Smooth muscle cell (in vitro differentiated cells): Measurements from ENCODE around the gene SNHG17. TPM values are rescaled to one million over a fixed set of nuclear protein-coding genes. Genes with fewer than 3 reads are reported as not detected.
A peak's percentile ranks its signal among the peaks of the same experiment; 100 is the strongest.

Experiments
- DNase-seq: peaks from one replicate; lab custom pipeline; 2025; ENCODE audit not compliant: unreplicated experiment; lab: John Stamatoyannopoulos, UW
- H2AFZ ChIP-seq: fragments of 200-600 bp; sonication (generic); 2 replicates; pipeline ENCODE4 v1.6.0; 2016; ENCODE audit warnings: antibody characterized with exemption, low read depth, mild to moderate bottlenecking
- H3F3A ChIP-seq: fragments of 200-600 bp; sonication (generic); 2 replicates; pipeline ENCODE4 v1.6.0; 2017; ENCODE audit warnings: antibody characterized with exemption, low read depth
- H3K27ac ChIP-seq: fragments of 200-600 bp; sonication (generic); 2 replicates; pipeline ENCODE4 v1.5.1; 2016; ENCODE audit warnings: low read depth, mild to moderate bottlenecking
- H3K27me3 ChIP-seq: fragments of 200-600 bp; sonication (generic); 2 replicates; pipeline ENCODE4 v1.6.1; 2016; ENCODE audit warnings: low read depth, mild to moderate bottlenecking
- H3K36me3 ChIP-seq: fragments of 200-600 bp; sonication (generic); 2 replicates; pipeline ENCODE4 v1.5.1; 2016; ENCODE audit warnings: low read depth
- H3K4me1 ChIP-seq: fragments of 200-600 bp; sonication (generic); 2 replicates; pipeline ENCODE4 v1.5.1; 2016; ENCODE audit warnings: low read depth
- H3K4me2 ChIP-seq: fragments of 200-600 bp; sonication (generic); 2 replicates; pipeline ENCODE4 v1.6.0; 2016; ENCODE audit warnings: mild to moderate bottlenecking
- H3K4me3 ChIP-seq: fragments of 200-600 bp; sonication (generic); 2 replicates; pipeline ENCODE4 v1.5.1; 2016; ENCODE audit warnings: mild to moderate bottlenecking
- H3K79me2 ChIP-seq: fragments of 200-600 bp; sonication (generic); 2 replicates; pipeline ENCODE4 v1.6.0; 2016; ENCODE audit warnings: low read depth, mild to moderate bottlenecking
- H3K9ac ChIP-seq: fragments of 200-600 bp; sonication (generic); 2 replicates; pipeline ENCODE4 v1.6.0; 2016; ENCODE audit warnings: low read depth
- H3K9me3 ChIP-seq: fragments of 200-600 bp; sonication (generic); replicated peaks from 2 replicates; pipeline ENCODE4 v1.5.1; 2016; ENCODE audit warnings: low read depth
- H4K20me1 ChIP-seq: fragments of 200-600 bp; sonication (generic); 2 replicates; pipeline ENCODE4 v1.6.0; 2016; ENCODE audit warnings: low read depth
- WGBS: methylation state at CpG from one replicate; pipeline ENCODE4 v1.1.7; 2016; ENCODE audit warnings: low lambda C conversion rate; 5-methylcytosine and 5-hydroxymethylcytosine counted together
- polyA plus RNA-seq: library from polyadenylated mRNA; unstranded; fragments of >200 nt; fragmentation: Nextera tagmentation; extraction: Ambion mirVana; gene quantifications from 2 replicates; pipeline ENCODE4 v1.2.1, GENCODE V29; 2016
- total RNA-seq: library from RNA; depleted of rRNA; stranded (reverse); fragments of >200 nt; gene quantifications from 2 replicates; pipeline ENCODE4 v1.2.3, GENCODE V29; 2014
- TF ChIP-seq, protein P1 (sequence below): fragments of 200-600 bp; sonication (generic); IDR thresholded peaks from 2 replicates; pipeline ENCODE4 v1.5.1; 2017; ENCODE audit warnings: borderline replicate concordance, mild to moderate bottlenecking, antibody characterized with exemption; ENCODE audit not compliant: insufficient read depth, poor library complexity, severe bottlenecking

Gene SNHG17
- total and polyA plus RNA-seq, 2 experiments from 2014 or later = 5.5 to 19.6 TPM

- H3K27ac ChIP-seq = no peak overlapping the region
- TF ChIP-seq, protein P1, sequence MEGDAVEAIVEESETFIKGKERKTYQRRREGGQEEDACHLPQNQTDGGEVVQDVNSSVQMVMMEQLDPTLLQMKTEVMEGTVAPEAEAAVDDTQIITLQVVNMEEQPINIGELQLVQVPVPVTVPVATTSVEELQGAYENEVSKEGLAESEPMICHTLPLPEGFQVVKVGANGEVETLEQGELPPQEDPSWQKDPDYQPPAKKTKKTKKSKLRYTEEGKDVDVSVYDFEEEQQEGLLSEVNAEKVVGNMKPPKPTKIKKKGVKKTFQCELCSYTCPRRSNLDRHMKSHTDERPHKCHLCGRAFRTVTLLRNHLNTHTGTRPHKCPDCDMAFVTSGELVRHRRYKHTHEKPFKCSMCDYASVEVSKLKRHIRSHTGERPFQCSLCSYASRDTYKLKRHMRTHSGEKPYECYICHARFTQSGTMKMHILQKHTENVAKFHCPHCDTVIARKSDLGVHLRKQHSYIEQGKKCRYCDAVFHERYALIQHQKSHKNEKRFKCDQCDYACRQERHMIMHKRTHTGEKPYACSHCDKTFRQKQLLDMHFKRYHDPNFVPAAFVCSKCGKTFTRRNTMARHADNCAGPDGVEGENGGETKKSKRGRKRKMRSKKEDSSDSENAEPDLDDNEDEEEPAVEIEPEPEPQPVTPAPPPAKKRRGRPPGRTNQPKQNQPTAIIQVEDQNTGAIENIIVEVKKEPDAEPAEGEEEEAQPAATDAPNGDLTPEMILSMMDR = no peak
- H3K4me3 ChIP-seq = no peak overlapping the region
- no peaks in the 10 kb centered on the region for H3K9me3 ChIP-seq
- H3K4me1 ChIP-seq = no peaks in the 10 kb centered on the region
- no peak overlapping the region for H2AFZ ChIP-seq
- no peak overlapping the region for H3K4me2 ChIP-seq
- H3K36me3 ChIP-seq = no peaks in the 10 kb centered on the region
- no peaks in the 10 kb centered on the region for H3F3A ChIP-seq
- H3K27me3 ChIP-seq = no peaks in the 10 kb centered on the region
- H3K9ac ChIP-seq = no peak overlapping the region
- WGBS = 85% methylated on average over 2 of the region's 2 CpGs
- no peaks in the 10 kb centered on the region for H3K79me2 ChIP-seq
- no peaks in the 10 kb centered on the region for H4K20me1 ChIP-seq
- no peak for DNase-seq
Measured at GRCh38 chr20:38453941-38454340, 18.8 kb upstream of the SNHG17 start.

GRCh38 chr20:38452880-38453624 is 17.9 kb upstream of the SNHG17 start:
- no peak overlapping the region for H2AFZ ChIP-seq
- H3F3A ChIP-seq = no peaks in the 10 kb centered on the region
- WGBS = 78% methylated on average over 19 of the region's 19 CpGs
- H3K27me3 ChIP-seq = no peaks in the 10 kb centered on the region
- H3K9me3 ChIP-seq = no peaks in the 10 kb centered on the region
- no peak overlapping the region for H3K9ac ChIP-seq
- no peak overlapping the region for H3K4me3 ChIP-seq
- no peaks in the 10 kb centered on the region for H4K20me1 ChIP-seq
- H3K79me2 ChIP-seq = no peaks in the 10 kb centered on the region
- peak overlapping the region; percentile 59 for H3K27ac ChIP-seq
- TF ChIP-seq, protein P1 = no peak
- peak overlapping the region; percentile 9 for H3K4me2 ChIP-seq
- DNase-seq = no peak
- H3K36me3 ChIP-seq = no peaks in the 10 kb centered on the region
- H3K4me1 ChIP-seq = no peaks in the 10 kb centered on the region

DNA sequence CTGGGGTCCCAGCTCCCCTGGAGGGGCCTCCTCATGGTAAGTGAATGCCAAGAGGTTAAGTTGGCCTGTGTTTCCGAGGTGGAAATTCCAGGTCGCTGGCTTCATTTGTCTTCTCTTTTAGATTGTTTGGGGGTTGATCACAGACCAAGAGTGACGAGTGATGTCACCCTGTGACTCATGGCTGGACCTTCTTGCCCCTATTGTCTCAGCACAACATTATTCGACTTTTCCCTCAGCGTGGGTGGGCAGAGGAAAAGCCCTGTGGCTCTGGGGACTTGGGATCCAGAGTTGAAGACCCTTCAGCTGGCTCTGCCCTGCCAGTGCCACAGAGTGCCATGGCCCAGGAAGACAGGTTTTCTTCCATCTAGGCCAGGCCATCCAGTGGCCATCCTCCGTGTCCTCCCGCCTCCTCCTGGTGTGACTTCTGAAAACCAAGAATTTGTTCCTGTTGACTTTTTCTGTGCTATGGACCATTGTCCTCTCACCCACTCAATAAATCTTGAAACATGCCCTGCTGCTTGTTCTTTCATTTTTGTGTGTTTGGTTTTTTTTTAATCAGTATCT is 15.4 kb upstream of the SNHG17 start:
- no peak overlapping the region for H2AFZ ChIP-seq
- 75% methylated on average over 7 of the region's 7 CpGs for WGBS

More for the DNA sequence above, 15.4 kb upstream of the SNHG17 start:
- Histone ChIP-seq H3K9me3 (no peaks in the 10 kb centered on the region), H3K27me3 (no peaks in the 10 kb centered on the region), H4K20me1 (no peaks in the 10 kb centered on the region), H3K4me1 (peaks cover 5% of the 10 kb centered on the region), H3K9ac (no peak overlapping the region), H3K36me3 (no peaks in the 10 kb centered on the region), H3K4me3 (no peak overlapping the region), H3K79me2 (no peaks in the 10 kb centered on the region), H3F3A (no peaks in the 10 kb centered on the region), H3K4me2 (no peak overlapping the region), H3K27ac (peak overlapping the region; percentile 62)
- TF ChIP-seq, protein P1 = no peak
- DNase-seq = no peak
